H9 (cell line): ENCODE data around the gene GNB4. TPM values are rescaled to one million over a fixed set of nuclear protein-coding genes. Genes with fewer than 3 reads are reported as not detected.

ENCODE experiments used
- DNase-seq: peaks from one replicate; pipeline ENCODE4 v3.0.0-alpha.2; 2017
- H2AFZ ChIP-seq: one replicate; pipeline ENCODE4 v1.6.1; 2013; ENCODE audit warnings: mild to moderate bottlenecking, low read length, control low read depth, moderate library complexity
- H2AK5ac ChIP-seq: 2 replicates; pipeline ENCODE4 v1.6.1; 2013; ENCODE audit warnings: low read length, control low read depth, mixed read lengths; ENCODE audit not compliant: insufficient read length
- H2BK120ac ChIP-seq: one replicate; pipeline ENCODE4 v1.6.1; 2013; ENCODE audit warnings: low read depth, mild to moderate bottlenecking, low read length, control low read depth, inconsistent platforms; ENCODE audit not compliant: poor library complexity, severe bottlenecking
- H2BK12ac ChIP-seq: 2 replicates; pipeline ENCODE4 v1.6.1; 2013; ENCODE audit warnings: low read length, control low read depth, mixed read lengths, low read depth; ENCODE audit not compliant: insufficient read length
- H2BK15ac ChIP-seq: 2 replicates; pipeline ENCODE4 v1.6.1; 2013; ENCODE audit warnings: low read depth, low read length, control low read depth
- H2BK20ac ChIP-seq: one replicate; pipeline ENCODE4 v1.6.1; 2013; ENCODE audit warnings: low read depth, mild to moderate bottlenecking, low read length, control low read depth, inconsistent platforms; ENCODE audit not compliant: poor library complexity, severe bottlenecking
- H2BK5ac ChIP-seq: 2 replicates; pipeline ENCODE4 v1.6.1; 2013; ENCODE audit warnings: low read length, control low read depth, mixed read lengths; ENCODE audit not compliant: insufficient read length
- H3K14ac ChIP-seq: 2 replicates; pipeline ENCODE4 v1.6.1; 2013; ENCODE audit warnings: low read length, control low read depth; ENCODE audit not compliant: insufficient read depth
- H3K18ac ChIP-seq: 2 replicates; pipeline ENCODE4 v1.6.1; 2013; ENCODE audit warnings: low read depth, mild to moderate bottlenecking, mixed read lengths, low read length, control low read depth; ENCODE audit not compliant: insufficient read length
- H3K23ac ChIP-seq: 2 replicates; pipeline ENCODE4 v1.6.1; 2013; ENCODE audit warnings: low read length, control low read depth, mixed read lengths, low read depth; ENCODE audit not compliant: insufficient read length
- H3K23me2 ChIP-seq: 2 replicates; pipeline ENCODE4 v1.6.1; 2013; ENCODE audit warnings: low read depth, mild to moderate bottlenecking, mixed read lengths, low read length, control low read depth; ENCODE audit not compliant: insufficient read length, poor library complexity, severe bottlenecking
- H3K27ac ChIP-seq: 2 replicates; pipeline ENCODE4 v1.5.1; 2013; ENCODE audit warnings: low read length, control low read depth, mixed read lengths, low read depth; ENCODE audit not compliant: insufficient read length
- H3K27me3 ChIP-seq: 2 replicates; pipeline ENCODE4 v1.6.1; 2013; ENCODE audit warnings: low read length, control low read depth, inconsistent platforms; ENCODE audit not compliant: insufficient read depth
- H3K4ac ChIP-seq: 2 replicates; pipeline ENCODE4 v1.6.1; 2013; ENCODE audit warnings: low read depth, mild to moderate bottlenecking, control low read depth, inconsistent platforms, low read length, moderate library complexity
- H3K4me1 ChIP-seq: 2 replicates; pipeline ENCODE4 v1.6.1; 2013; ENCODE audit warnings: low read length, control low read depth, inconsistent platforms; ENCODE audit not compliant: insufficient read depth
- H3K4me2 ChIP-seq: 2 replicates; pipeline ENCODE4 v1.6.1; 2013; ENCODE audit warnings: low read length, control low read depth, mixed read lengths; ENCODE audit not compliant: insufficient read length, insufficient read depth
- H3K56ac ChIP-seq: 2 replicates; pipeline ENCODE4 v1.6.1; 2013; ENCODE audit warnings: low read depth, mild to moderate bottlenecking, mixed read lengths, low read length, control low read depth; ENCODE audit not compliant: insufficient read length
- H3K79me1 ChIP-seq: 2 replicates; pipeline ENCODE4 v1.6.1; 2013; ENCODE audit warnings: low read depth, mild to moderate bottlenecking, moderate library complexity, low read length, control low read depth, inconsistent platforms; ENCODE audit not compliant: insufficient read depth, poor library complexity, severe bottlenecking
- H3K79me2 ChIP-seq: 2 replicates; pipeline ENCODE4 v1.6.1; 2013; ENCODE audit warnings: low read length, control low read depth, inconsistent platforms; ENCODE audit not compliant: insufficient read depth
- H3K9ac ChIP-seq: 2 replicates; pipeline ENCODE4 v1.6.1; 2013; ENCODE audit warnings: low read length, control low read depth, mixed read lengths; ENCODE audit not compliant: insufficient read length; ENCODE audit errors: extremely low read depth
- H3K9me3 ChIP-seq: one replicate; pipeline ENCODE4 v1.6.1; 2013; ENCODE audit warnings: low read depth, low read length, inconsistent platforms; ENCODE audit not compliant: control insufficient read depth
- H3T11ph ChIP-seq: one replicate; pipeline ENCODE4 v1.6.1; 2013; ENCODE audit warnings: mild to moderate bottlenecking, low read length, control low read depth, inconsistent platforms
- H4K20me1 ChIP-seq: one replicate; pipeline ENCODE4 v1.6.1; 2013; ENCODE audit not compliant: control insufficient read depth, insufficient read length, insufficient read depth
- H4K5ac ChIP-seq: 2 replicates; pipeline ENCODE4 v1.6.1; 2013; ENCODE audit warnings: low read depth, mild to moderate bottlenecking, mixed read lengths, low read length, control low read depth; ENCODE audit not compliant: insufficient read length
- H4K8ac ChIP-seq: replicated peaks from 2 replicates; pipeline ENCODE4 v1.6.1; 2013; ENCODE audit warnings: low read length, control low read depth, mixed read lengths, low read depth; ENCODE audit not compliant: insufficient read length
- H4K91ac ChIP-seq: 2 replicates; pipeline ENCODE4 v1.6.1; 2013; ENCODE audit warnings: low read depth, mild to moderate bottlenecking, moderate library complexity, mixed read lengths, low read length, control low read depth; ENCODE audit not compliant: insufficient read length
- H3K27ac Mint-ChIP-seq, 3 experiments: 2 replicates in 2 of 3; 3 replicates in 1 of 3; pipeline ENCODE4 v1.8.0; 2020 to 2021; ENCODE audit warnings: mixed read lengths in 3 of 3, mild to moderate bottlenecking in 1 of 3, moderate library complexity in 1 of 3
- H3K27me3 Mint-ChIP-seq: 2 replicates; pipeline ENCODE4 v1.8.0; 2021; ENCODE audit warnings: low read depth, mild to moderate bottlenecking, moderate library complexity, mixed read lengths
- H3K36me3 Mint-ChIP-seq, 3 experiments: 2 replicates in 2 of 3; 3 replicates in 1 of 3; pipeline ENCODE4 v1.8.0; 2020 to 2021; ENCODE audit warnings: low read depth in 3 of 3, mixed read lengths in 3 of 3; ENCODE audit not compliant: insufficient read depth in 1 of 3
- H3K4me1 Mint-ChIP-seq, 2 experiments: 2 replicates each; pipeline ENCODE4 v1.8.0; 2020; ENCODE audit warnings: mixed read lengths in 2 of 2
- H3K4me3 Mint-ChIP-seq, 2 experiments: 2 replicates in 1 of 2; 3 replicates in 1 of 2; pipeline ENCODE4 v1.8.0; 2020 to 2021; ENCODE audit warnings: mild to moderate bottlenecking in 2 of 2, mixed read lengths in 2 of 2, moderate library complexity in 1 of 2
- H3K9me3 Mint-ChIP-seq, 2 experiments: 2 replicates in 1 of 2; 3 replicates in 1 of 2; pipeline ENCODE4 v1.8.0; 2020; ENCODE audit warnings: mild to moderate bottlenecking in 2 of 2, mixed read lengths in 2 of 2, moderate library complexity in 1 of 2
- CTCF ChIP-seq: fragments of 200-600 bp; sonication (generic); conservative IDR thresholded peaks from 3 replicates; pipeline ENCODE4 v1.8.0; 2021; ENCODE audit warnings: antibody characterized with exemption, mild to moderate bottlenecking
- WGBS: extraction: QIAGEN DNeasy Blood & Tissue Kit; methylation state at CpG from one replicate; pipeline ENCODE4 v1.1.7; 2013; ENCODE audit warnings: missing lambda C conversion rate, low lambda C conversion rate, mixed read lengths; ENCODE audit not compliant: insufficient read length; ENCODE audit errors: extremely low coverage; 5-methylcytosine and 5-hydroxymethylcytosine counted together
- total RNA-seq: library from RNA; stranded (reverse); gene quantifications from 2 replicates; pipeline ENCODE4 v1.2.1, GENCODE V29; 2021

Gene GNB4
- total RNA-seq, 1 experiment from 2014 or later = 25.0 TPM

- no CpG with 5 or more reads among the region's 6 CpGs for WGBS
- Histone ChIP-seq H2BK120ac (no peak overlapping the region), H2AK5ac (no peak overlapping the region), H3K23me2 (no peaks in the 10 kb centered on the region), H3K4me1 (no peaks in the 10 kb centered on the region), H2AFZ (no peak overlapping the region), H3K4ac (no peak overlapping the region), H4K91ac (no peak overlapping the region), H3K9me3 (no peaks in the 10 kb centered on the region), H3T11ph (no peak overlapping the region), H2BK15ac (no peak overlapping the region), H3K23ac (no peak overlapping the region), H3K9ac (no peak overlapping the region), H3K56ac (no peak overlapping the region), H2BK5ac (no peak overlapping the region), H2BK12ac (no peak overlapping the region), H2BK20ac (no peak overlapping the region), H3K4me2 (no peak overlapping the region), H3K27ac (no peak overlapping the region), H3K14ac (no peak overlapping the region), H4K5ac (no peak overlapping the region), H4K20me1 (no peaks in the 10 kb centered on the region), H4K8ac (no peak overlapping the region), H3K18ac (no peak overlapping the region), H3K79me1 (no peaks in the 10 kb centered on the region), H3K27me3 (no peaks in the 10 kb centered on the region), H3K79me2 (no peaks in the 10 kb centered on the region; the same call in 1 of the 2 replicates)
- Mint-ChIP-seq H3K4me3 (no peak overlapping the region), H3K27me3 (no peaks in the 10 kb centered on the region), H3K27ac (peak overlapping the region in 1 of 3 experiments; percentile 5; a peak in 2 of 7 replicates), H3K4me1 (no peaks in the 10 kb centered on the region), H3K9me3 (no peaks in the 10 kb centered on the region), H3K36me3 (peaks cover 2 to 21% (median 16%) of the 10 kb centered on the region in 3 experiments; a peak in 5 of 7 replicates)
- no peak for TF ChIP-seq CTCF
- no peak for DNase-seq
Measured at GRCh38 chr3:179425075-179425474, 26.2 kb downstream of the GNB4 start.
